CD14-positive monocyte (primary cell): ENCODE results near the gene PAOX. TPM values are rescaled to one million over a fixed set of nuclear protein-coding genes. Genes with fewer than 3 reads are reported as not detected.

ENCODE experiments used
- DNase-seq, 3 donors: peaks; one replicate each; pipeline ENCODE4 v3.0.0-alpha.2; 2011 to 2022
- H2AFZ ChIP-seq: 2 replicates; pipeline ENCODE4 v1.6.0; 2012; ENCODE audit warnings: mild to moderate bottlenecking, low read depth, low read length, inconsistent platforms; ENCODE audit not compliant: insufficient read depth, poor library complexity, severe bottlenecking
- H3K27ac ChIP-seq, 2 donors: 1 replicate in 1 of 2; 2 replicates in 1 of 2; pipeline ENCODE4 v1.5.1; 2012 to 2013; ENCODE audit warnings: low read length in 2 of 2, control low read depth in 1 of 2, inconsistent platforms in 1 of 2, low read depth in 1 of 2, mild to moderate bottlenecking in 1 of 2
- H3K27me3 ChIP-seq, 2 donors: one replicate each; pipeline versions ENCODE4 v1.6.0 to v1.6.1; 2011 to 2013; ENCODE audit warnings: low read length in 2 of 2; ENCODE audit not compliant: control insufficient read depth in 2 of 2, insufficient read depth in 2 of 2
- H3K36me3 ChIP-seq, 2 donors: replicated peaks in 1 of 2; 1 replicate in 1 of 2; 2 replicates in 1 of 2; pipeline versions ENCODE4 v1.5.1 to v1.6.1; 2012 to 2013; ENCODE audit warnings: low read length in 2 of 2, control low read depth in 1 of 2, inconsistent platforms in 1 of 2, mild to moderate bottlenecking in 1 of 2; ENCODE audit not compliant: insufficient read depth in 2 of 2, control insufficient read depth in 1 of 2
- H3K4me1 ChIP-seq, 2 donors: 1 replicate in 1 of 2; 2 replicates in 1 of 2; pipeline versions ENCODE4 v1.5.1 to v1.6.1; 2012 to 2013; ENCODE audit warnings: low read length in 2 of 2, control low read depth in 1 of 2, inconsistent platforms in 1 of 2, mild to moderate bottlenecking in 1 of 2, moderate library complexity in 1 of 2; ENCODE audit not compliant: insufficient read depth in 2 of 2, control insufficient read depth in 1 of 2
- H3K4me2 ChIP-seq: replicated peaks from 2 replicates; pipeline ENCODE3; 2012; ENCODE audit warnings: low read length, moderate library complexity, mild to moderate bottlenecking; ENCODE audit not compliant: poor library complexity, severe bottlenecking; ENCODE audit errors: extremely low read depth
- H3K4me3 ChIP-seq, 3 experiments: fragments of 200-600 bp in 1 of 3; sonication (generic) in 1 of 3; replicated peaks in 1 of 3; 1 replicate in 2 of 3; 2 replicates in 1 of 3; pipeline ENCODE4 v1.5.1; 2011 to 2013; ENCODE audit warnings: low read length in 3 of 3, mild to moderate bottlenecking in 3 of 3, control low read depth in 2 of 3, low read depth in 2 of 3, inconsistent platforms in 1 of 3, moderate library complexity in 1 of 3
- H3K79me2 ChIP-seq: 2 replicates; pipeline ENCODE4 v1.6.0; 2012; ENCODE audit warnings: mild to moderate bottlenecking, control low read depth, inconsistent platforms, low read length, moderate library complexity; ENCODE audit not compliant: insufficient read depth
- H3K9ac ChIP-seq: 2 replicates; pipeline ENCODE4 v1.6.0; 2017; ENCODE audit warnings: low read length, mild to moderate bottlenecking; ENCODE audit not compliant: insufficient read depth, poor library complexity, severe bottlenecking
- H3K9me3 ChIP-seq, 2 donors: replicated peaks in 1 of 2; 1 replicate in 1 of 2; 2 replicates in 1 of 2; pipeline versions ENCODE4 v1.5.1 to v1.6.1; 2012 to 2013; ENCODE audit warnings: low read length in 2 of 2, control low read depth in 1 of 2; ENCODE audit not compliant: control insufficient read depth in 1 of 2, insufficient read depth in 1 of 2
- H4K20me1 ChIP-seq: 2 replicates; pipeline ENCODE4 v1.6.0; 2012; ENCODE audit warnings: mild to moderate bottlenecking, low read length, control low read depth, moderate library complexity; ENCODE audit not compliant: insufficient read depth
- H3K27ac Mint-ChIP-seq, 7 donors: one replicate each; pipeline ENCODE4 v1.8.0; 2020; ENCODE audit warnings: mild to moderate bottlenecking in 7 of 7, mixed read lengths in 7 of 7, moderate library complexity in 6 of 7, inconsistent platforms in 2 of 7
- H3K27me3 Mint-ChIP-seq, 3 donors: one replicate each; pipeline ENCODE4 v1.8.0; 2021 to 2022; ENCODE audit warnings: low read depth in 3 of 3, mild to moderate bottlenecking in 3 of 3, mixed read lengths in 3 of 3, moderate library complexity in 3 of 3, inconsistent platforms in 1 of 3
- H3K36me3 Mint-ChIP-seq, 2 donors: one replicate each; pipeline ENCODE4 v1.8.0; 2020; ENCODE audit warnings: mixed read lengths in 2 of 2, inconsistent platforms in 1 of 2, mild to moderate bottlenecking in 1 of 2
- H3K4me1 Mint-ChIP-seq: one replicate; pipeline ENCODE4 v1.8.0; 2020; ENCODE audit warnings: mild to moderate bottlenecking, mixed read lengths
- H3K4me3 Mint-ChIP-seq, 2 donors: one replicate each; pipeline ENCODE4 v1.8.0; 2020; ENCODE audit warnings: mild to moderate bottlenecking in 2 of 2, mixed read lengths in 2 of 2, moderate library complexity in 1 of 2
- H3K9me3 Mint-ChIP-seq, 7 donors: one replicate each; pipeline ENCODE4 v1.8.0; 2020 to 2022; ENCODE audit warnings: mixed read lengths in 7 of 7, mild to moderate bottlenecking in 6 of 7, moderate library complexity in 6 of 7, inconsistent platforms in 2 of 7
- CTCF ChIP-seq: fragments of 200-600 bp; IDR thresholded peaks from one replicate; pipeline ENCODE4 v1.8.0; 2022; ENCODE audit warnings: antibody characterized with exemption, mild to moderate bottlenecking
- whole genome bisulfite sequencing: methylation state at CpG from one replicate; pipeline ENCODE4 v1.1.5; 2013; ENCODE audit warnings: missing lambda C conversion rate; ENCODE audit not compliant: insufficient coverage; 5-methylcytosine and 5-hydroxymethylcytosine counted together
- intact Hi-C, 2 donors: fragments of 100-400 bp; cut with micrococcal nuclease; formaldehyde crosslinking; loops; one replicate each; pipeline versions ENCODE4 v1.15.0 to v1.15.1; 2023
- polyA plus RNA-seq, 3 donors: library from polyadenylated mRNA; depleted of rRNA in 1 of 3; unstranded in 2 of 3; stranded (reverse) in 1 of 3; fragments of 300-500 nt in 2 of 3; fragments of >200 nt in 1 of 3; fragmentation: Illumina TruSeq in 2 of 3; gene quantifications; 1 replicate in 2 of 3; 2 replicates in 1 of 3; pipeline ENCODE4 v1.2.3, GENCODE V29; 2012 to 2021

The PAOX gene
- polyA plus RNA-seq, 3 donors, result 3.9 to 9.5 (median 9.3) TPM

- H3K79me2 ChIP-seq, result peaks cover 5% of the 10 kb centered on the region
- H3K36me3 ChIP-seq, result peaks cover 59 to 71% of the 10 kb centered on the region in 2 donors
- H3K27ac Mint-ChIP-seq, result peak overlapping the region in 2 of 7 donors; percentile 27 to 54
- WGBS, result 100% methylated on average over 3 of the region's 7 CpGs
- no peak overlapping the region for H3K4me3 ChIP-seq
- H3K4me2 ChIP-seq, result no peak overlapping the region
- H3K4me1 ChIP-seq, result peaks cover 6 to 8% of the 10 kb centered on the region in 2 donors
- no peaks in the 10 kb centered on the region for H4K20me1 ChIP-seq
- H3K4me3 Mint-ChIP-seq, result no peak overlapping the region
- peaks cover 0 to 2% (median 0%) of the 10 kb centered on the region in 3 donors for H3K27me3 Mint-ChIP-seq
- no peak overlapping the region for H3K9ac ChIP-seq
- H3K27me3 ChIP-seq, result no peaks in the 10 kb centered on the region
- no peaks in the 10 kb centered on the region for H3K9me3 ChIP-seq
- H3K27ac ChIP-seq, result no peak overlapping the region
- no peaks in the 10 kb centered on the region for H3K9me3 Mint-ChIP-seq
- TF ChIP-seq CTCF, result no peak
- peaks cover 54 to 74% of the 10 kb centered on the region in 2 donors for H3K36me3 Mint-ChIP-seq
- no peak overlapping the region for H2AFZ ChIP-seq
- intact Hi-C loops, result no loop called here
- no peak for DNase-seq
- peaks cover 5% of the 10 kb centered on the region for H3K4me1 Mint-ChIP-seq
Observed at GRCh38 chr10:133368153-133368552, 10.9 kb upstream of the PAOX start.

GRCh38 chr10:133370030-133370786 is 8.9 kb upstream of the PAOX start:
- no peaks in the 10 kb centered on the region for H4K20me1 ChIP-seq
- Mint-ChIP-seq H3K27ac (no peak overlapping the region), H3K36me3 (peaks cover 42 to 56% of the 10 kb centered on the region in 2 donors), H3K9me3 (no peaks in the 10 kb centered on the region), H3K4me1 (peaks cover 14% of the 10 kb centered on the region), H3K4me3 (no peak overlapping the region), H3K27me3 (peaks cover 0 to 2% (median 0%) of the 10 kb centered on the region in 3 donors)
- no peak for TF ChIP-seq CTCF
- no peak overlapping the region for H3K9ac ChIP-seq
- intact Hi-C loops, result loop anchor here in 1 of 2 donors (10.0 kb wide), 1 partner anchor 1065 kb away; the partner anchor contains the start of gene STK32C
- no peak overlapping the region for H3K4me2 ChIP-seq
- H3K9me3 ChIP-seq, result no peaks in the 10 kb centered on the region
- H3K79me2 ChIP-seq, result peaks cover 5% of the 10 kb centered on the region
- H3K27me3 ChIP-seq, result no peaks in the 10 kb centered on the region
- peaks cover 14 to 17% of the 10 kb centered on the region in 2 donors for H3K4me1 ChIP-seq
- no peak overlapping the region for H2AFZ ChIP-seq
- WGBS, result 92% methylated on average over 23 of the region's 24 CpGs
- no peak for DNase-seq
- H3K36me3 ChIP-seq, result peaks cover 45 to 50% of the 10 kb centered on the region in 2 donors
- no peak overlapping the region for H3K4me3 ChIP-seq
- H3K27ac ChIP-seq, result no peak overlapping the region
